ENCODE results near the gene C2CD4C. TPM values are rescaled to one million over a fixed set of nuclear protein-coding genes. Genes with fewer than 3 reads are reported as not detected.
"Not testable (repeated sequence)": the region's sequence is repeated elsewhere in the genome, so short reads cannot be mapped to it uniquely, and the experiment has no call there.

The C2CD4C gene
- polyA plus RNA-seq, 3 donors, result not detected

- Histone ChIP-seq H3K27me3 (ENCODE audit: control insufficient read depth in 2 of 2, insufficient read depth in 2 of 2, low read length in 2 of 2) (peaks cover 9 to 31% of the 10 kb centered on the region in 2 donors), H3K27ac (ENCODE audit: low read depth in 1 of 2, low read length in 2 of 2) (no peak overlapping the region), H3K4me1 (ENCODE audit: control insufficient read depth in 1 of 2, insufficient read depth in 2 of 2, low read length in 2 of 2) (no peaks in the 10 kb centered on the region), H3K9me3 (replicated peaks in 1 of 2; ENCODE audit: control insufficient read depth in 1 of 2, insufficient read depth in 1 of 2, low read length in 2 of 2) (peaks cover 0 to 3% of the 10 kb centered on the region in 2 donors), H4K20me1 (ENCODE audit: insufficient read depth, low read length) (no peaks in the 10 kb centered on the region), H3K36me3 (replicated peaks in 1 of 2; ENCODE audit: control insufficient read depth in 1 of 2, insufficient read depth in 2 of 2, low read length in 2 of 2) (no peaks in the 10 kb centered on the region), H3K4me3 (replicated peaks in 1 of 3; ENCODE audit: low read depth in 2 of 3, low read length in 3 of 3) (no peak overlapping the region), H3K9ac (ENCODE audit: insufficient read depth, low read length, poor library complexity, severe bottlenecking) (no peak overlapping the region), H3K4me2 (replicated peaks; ENCODE audit: extremely low read depth, low read length, poor library complexity, severe bottlenecking) (no peak overlapping the region), H2AFZ (ENCODE audit: insufficient read depth, low read depth, low read length, poor library complexity, severe bottlenecking) (no peak overlapping the region), H3K79me2 (ENCODE audit: insufficient read depth, low read length) (no peaks in the 10 kb centered on the region)
- H3K9me3 Mint-ChIP-seq, result peaks cover 0 to 28% (median 10%) of the 10 kb centered on the region in 7 donors
- no peak for TF ChIP-seq CTCF (IDR thresholded peaks at IDR 0.05)
- peaks cover 0 to 2% of the 10 kb centered on the region in 2 donors for H3K36me3 Mint-ChIP-seq
- 52% methylated on average over 27 of the region's 36 CpGs for WGBS (ENCODE audit: insufficient coverage)
- H3K27me3 Mint-ChIP-seq (ENCODE audit: low read depth in 3 of 3), result peaks cover 18 to 33% (median 19%) of the 10 kb centered on the region in 3 donors
- intact Hi-C loops (cut with micrococcal nuclease), result no loop called here
- H3K4me3 Mint-ChIP-seq, result no peak overlapping the region
- H3K27ac Mint-ChIP-seq, result no peak overlapping the region
- peaks cover 3% of the 10 kb centered on the region for H3K4me1 Mint-ChIP-seq
- DNase-seq, result no peak
Observed at GRCh38 chr19:412356-413355, 3.7 kb upstream of the C2CD4C start.

- Mint-ChIP-seq H3K36me3 (peaks cover 0 to 2% of the 10 kb centered on the region in 2 donors), H3K27me3 (ENCODE audit: low read depth in 3 of 3) (peaks cover 16 to 32% (median 20%) of the 10 kb centered on the region in 3 donors), H3K9me3 (peaks cover 0 to 30% (median 10%) of the 10 kb centered on the region in 7 donors), H3K4me3 (no peak overlapping the region), H3K27ac (no peak overlapping the region), H3K4me1 (peaks cover 3% of the 10 kb centered on the region)
- TF ChIP-seq CTCF (IDR thresholded peaks at IDR 0.05), result no peak
- Histone ChIP-seq H3K4me2 (replicated peaks; ENCODE audit: extremely low read depth, low read length, poor library complexity, severe bottlenecking) (no peak overlapping the region), H3K4me1 (ENCODE audit: control insufficient read depth in 1 of 2, insufficient read depth in 2 of 2, low read length in 2 of 2) (no peaks in the 10 kb centered on the region), H3K9me3 (replicated peaks in 1 of 2; ENCODE audit: control insufficient read depth in 1 of 2, insufficient read depth in 1 of 2, low read length in 2 of 2) (peaks cover 0 to 3% of the 10 kb centered on the region in 2 donors), H3K27me3 (ENCODE audit: control insufficient read depth in 2 of 2, insufficient read depth in 2 of 2, low read length in 2 of 2) (peaks cover 9 to 31% of the 10 kb centered on the region in 2 donors), H3K79me2 (ENCODE audit: insufficient read depth, low read length) (no peaks in the 10 kb centered on the region), H2AFZ (ENCODE audit: insufficient read depth, low read depth, low read length, poor library complexity, severe bottlenecking) (no peak overlapping the region), H3K36me3 (replicated peaks in 1 of 2; ENCODE audit: control insufficient read depth in 1 of 2, insufficient read depth in 2 of 2, low read length in 2 of 2) (no peaks in the 10 kb centered on the region), H3K4me3 (replicated peaks in 1 of 3; ENCODE audit: low read depth in 2 of 3, low read length in 3 of 3) (no peak overlapping the region), H3K9ac (ENCODE audit: insufficient read depth, low read length, poor library complexity, severe bottlenecking) (no peak overlapping the region), H4K20me1 (ENCODE audit: insufficient read depth, low read length) (no peaks in the 10 kb centered on the region), H3K27ac (ENCODE audit: low read depth in 1 of 2, low read length in 2 of 2) (no peak overlapping the region)
- intact Hi-C loops (cut with micrococcal nuclease), result no loop called here
- WGBS (ENCODE audit: insufficient coverage), result 65% methylated on average over 13 of the region's 13 CpGs
- no peak for DNase-seq
Observed at GRCh38 chr19:411723-412355, 2.9 kb upstream of the C2CD4C start.

DNA sequence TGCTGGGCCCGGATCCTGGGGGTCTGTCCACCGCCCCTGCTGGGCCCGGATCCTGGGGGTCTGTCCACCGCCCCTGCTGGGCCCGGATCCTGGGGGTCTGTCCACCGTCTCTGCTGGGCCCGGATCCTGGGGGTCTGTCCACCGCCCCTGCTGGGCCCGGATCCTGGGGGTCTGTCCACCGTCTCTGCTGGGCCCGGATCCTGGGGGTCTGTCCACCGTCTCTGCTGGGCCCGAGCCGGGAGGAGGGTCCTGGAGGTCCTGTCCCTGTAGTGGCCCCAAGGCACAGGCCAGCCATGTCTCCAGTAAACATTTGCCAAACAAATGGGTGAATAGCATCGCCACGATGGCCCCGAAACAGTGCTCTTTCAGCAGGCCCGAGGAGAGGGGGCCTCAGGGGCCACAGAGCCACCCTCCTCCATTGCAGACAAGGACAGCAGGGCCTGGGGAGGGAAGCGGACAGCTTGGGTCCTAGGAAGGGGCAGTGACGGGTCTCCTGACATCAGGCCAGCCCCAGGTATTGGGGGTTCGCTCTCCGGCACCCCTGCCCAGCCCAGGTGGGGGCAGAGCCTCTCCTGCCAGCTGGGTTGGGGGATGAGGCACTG lies 2.3 kb upstream of the C2CD4C start:
- DNase-seq; H3K27ac ChIP-seq (ENCODE audit: low read depth in 1 of 2, low read length in 2 of 2); H3K9me3 ChIP-seq (replicated peaks in 1 of 2; ENCODE audit: control insufficient read depth in 1 of 2, insufficient read depth in 1 of 2, low read length in 2 of 2); H3K79me2 ChIP-seq (ENCODE audit: insufficient read depth, low read length); H3K4me3 Mint-ChIP-seq; H3K36me3 Mint-ChIP-seq; H3K9ac ChIP-seq (ENCODE audit: insufficient read depth, low read length, poor library complexity, severe bottlenecking); H3K4me2 ChIP-seq (replicated peaks; ENCODE audit: extremely low read depth, low read length, poor library complexity, severe bottlenecking); H3K4me1 ChIP-seq (ENCODE audit: control insufficient read depth in 1 of 2, insufficient read depth in 2 of 2, low read length in 2 of 2); H3K36me3 ChIP-seq (replicated peaks in 1 of 2; ENCODE audit: control insufficient read depth in 1 of 2, insufficient read depth in 2 of 2, low read length in 2 of 2); H3K4me1 Mint-ChIP-seq; intact Hi-C loops (cut with micrococcal nuclease); H2AFZ ChIP-seq (ENCODE audit: insufficient read depth, low read depth, low read length, poor library complexity, severe bottlenecking); H4K20me1 ChIP-seq (ENCODE audit: insufficient read depth, low read length); H3K27ac Mint-ChIP-seq; H3K4me3 ChIP-seq (replicated peaks in 1 of 3; ENCODE audit: low read depth in 2 of 3, low read length in 3 of 3): not testable (repeated sequence)
- peaks cover 0 to 32% (median 10%) of the 10 kb centered on the region in 7 donors for H3K9me3 Mint-ChIP-seq
- peaks cover 16 to 35% (median 20%) of the 10 kb centered on the region in 3 donors for H3K27me3 Mint-ChIP-seq (ENCODE audit: low read depth in 3 of 3)
- WGBS (ENCODE audit: insufficient coverage), result 91% methylated on average over 8 of the region's 22 CpGs
- H3K27me3 ChIP-seq (ENCODE audit: control insufficient read depth in 2 of 2, insufficient read depth in 2 of 2, low read length in 2 of 2), result peaks cover 9 to 35% of the 10 kb centered on the region in 2 donors

Data from CD14-positive monocyte (primary cell).